CD4-positive, alpha-beta T cell treated with Interleukin-15 for 4 hours (primary cell): Measurements from ENCODE around the gene SPATA25.
"Not testable (repeated sequence)": the region's sequence is repeated elsewhere in the genome, so short reads cannot be mapped to it uniquely, and the experiment has no call there.

ENCODE experiments used
- DNase-seq: peaks from one replicate; pipeline ENCODE4 v3.0.0-alpha.2; 2020; ENCODE audit warnings: low spot score

The SPATA25 gene, protein sequence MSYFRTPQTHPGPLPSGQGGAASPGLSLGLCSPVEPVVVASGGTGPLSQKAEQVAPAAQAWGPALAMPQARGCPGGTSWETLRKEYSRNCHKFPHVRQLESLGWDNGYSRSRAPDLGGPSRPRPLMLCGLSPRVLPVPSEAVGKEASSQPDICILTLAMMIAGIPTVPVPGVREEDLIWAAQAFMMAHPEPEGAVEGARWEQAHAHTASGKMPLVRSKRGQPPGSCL

GRCh38 chr20:45887346-45887715 is at the start of gene SPATA25:
TSS of gene SPATA25 (minus strand) at chr20:45887622. CDS start at chr20:45887590, 32 bp downstream.
- DNase-seq: no peak

DNA sequence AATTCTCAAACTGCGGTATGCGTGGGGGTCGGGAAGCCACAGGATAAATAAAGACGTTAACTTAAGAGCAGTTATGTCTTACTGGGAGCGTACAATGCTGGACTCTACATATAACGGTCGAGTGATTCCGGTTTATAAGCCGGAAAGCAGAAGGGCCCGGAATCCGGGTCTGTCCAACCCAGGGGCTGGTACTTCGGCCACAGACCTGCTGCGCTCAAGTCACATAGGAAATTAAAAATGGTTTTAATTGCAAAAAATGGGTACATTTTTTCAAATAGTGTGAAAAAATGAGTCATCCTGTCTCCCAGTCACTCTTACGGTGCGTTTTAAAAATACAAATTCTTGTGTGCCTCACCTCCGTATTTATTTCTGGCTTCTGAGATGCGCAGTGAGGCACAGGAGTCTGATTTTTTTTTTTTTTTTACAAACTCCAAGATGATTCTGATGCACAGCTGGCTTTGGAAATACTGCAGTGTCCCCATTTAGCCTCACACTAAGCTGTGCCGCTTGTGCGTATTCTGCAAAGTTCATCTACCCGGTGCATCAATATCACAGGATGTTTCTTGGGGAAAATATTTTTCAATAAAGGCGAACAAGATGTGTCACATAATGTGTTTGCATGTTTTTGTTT is 48.1 kb upstream of the SPATA25 start:
- DNase-seq: peak; percentile 34

DNA sequence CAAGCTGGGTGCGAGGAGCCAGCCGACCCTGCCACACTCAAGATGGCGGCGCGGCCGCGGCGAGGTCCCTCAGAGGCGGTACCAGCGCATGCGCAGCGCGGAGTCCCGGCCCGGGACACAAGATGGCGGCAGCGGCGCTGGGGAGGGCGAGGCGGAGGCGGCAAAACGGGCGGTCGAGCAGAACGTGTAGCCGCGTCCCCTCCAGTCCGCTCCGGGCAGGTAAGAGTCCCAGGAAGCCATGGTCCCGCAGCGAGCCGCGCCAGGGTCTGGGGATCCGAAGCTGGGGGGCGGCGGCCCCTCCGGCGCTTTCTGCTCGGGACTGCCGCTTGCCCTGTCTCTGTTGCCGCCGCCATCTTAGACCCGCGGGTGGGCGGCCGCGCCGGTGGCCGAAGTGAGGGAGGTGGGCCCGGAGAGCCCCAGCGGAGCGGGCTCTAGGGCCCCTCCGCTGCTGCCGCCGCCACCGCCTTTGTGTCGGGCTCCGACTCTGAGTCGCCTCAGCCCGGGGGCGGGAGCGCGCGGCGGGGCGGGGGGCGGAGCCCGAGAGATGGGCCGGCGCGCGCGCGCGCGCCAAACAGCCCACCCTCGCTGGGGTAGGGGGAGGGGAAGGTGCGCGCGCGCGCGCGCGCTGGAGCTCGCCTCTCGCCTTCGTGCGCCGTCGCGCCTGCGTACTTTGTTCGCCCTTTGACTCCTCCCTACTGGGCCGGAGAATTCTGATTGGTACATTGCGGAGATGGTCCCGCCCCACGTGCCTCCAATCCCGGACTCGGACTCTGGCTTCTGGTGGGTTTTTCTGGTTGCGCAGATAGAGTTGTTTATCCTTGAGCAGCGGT is 47.4 kb upstream of the SPATA25 start, which contains the start of gene PCIF1:
Gene PCIF1, plus strand, starts transcription at position 98 of the 830 bp plus-strand sequence. CDS start 4,317 bp downstream, outside the sequence.
- DNase-seq: peak; percentile 98

DNA sequence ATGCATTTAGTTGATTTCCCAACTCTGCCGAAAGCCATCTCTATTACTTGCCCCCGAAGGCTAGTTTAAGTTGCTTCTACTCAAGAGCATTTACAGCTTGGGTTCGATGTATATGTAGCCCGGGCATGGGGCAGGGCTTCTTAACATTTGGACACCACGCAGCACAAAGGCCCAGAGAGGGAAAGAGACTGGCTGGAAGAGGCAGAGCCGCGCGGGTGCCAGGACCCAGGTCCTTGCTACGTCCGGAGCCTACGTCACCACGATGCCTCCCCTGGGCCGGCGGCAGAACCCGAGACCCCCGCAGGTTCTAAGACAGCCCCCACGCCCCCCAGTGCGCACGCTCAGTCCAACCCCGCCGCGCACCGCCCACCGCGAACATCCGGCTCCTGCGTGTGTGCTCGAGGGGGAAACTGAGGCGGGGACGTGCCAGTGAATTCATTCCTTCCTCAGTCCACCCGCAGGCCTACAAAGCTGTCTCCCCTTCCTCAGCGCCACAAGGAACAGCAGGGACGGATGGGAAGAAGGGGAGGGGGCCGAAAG is 46.7 kb upstream of the SPATA25 start:
- DNase-seq: peak; percentile 43

DNA sequence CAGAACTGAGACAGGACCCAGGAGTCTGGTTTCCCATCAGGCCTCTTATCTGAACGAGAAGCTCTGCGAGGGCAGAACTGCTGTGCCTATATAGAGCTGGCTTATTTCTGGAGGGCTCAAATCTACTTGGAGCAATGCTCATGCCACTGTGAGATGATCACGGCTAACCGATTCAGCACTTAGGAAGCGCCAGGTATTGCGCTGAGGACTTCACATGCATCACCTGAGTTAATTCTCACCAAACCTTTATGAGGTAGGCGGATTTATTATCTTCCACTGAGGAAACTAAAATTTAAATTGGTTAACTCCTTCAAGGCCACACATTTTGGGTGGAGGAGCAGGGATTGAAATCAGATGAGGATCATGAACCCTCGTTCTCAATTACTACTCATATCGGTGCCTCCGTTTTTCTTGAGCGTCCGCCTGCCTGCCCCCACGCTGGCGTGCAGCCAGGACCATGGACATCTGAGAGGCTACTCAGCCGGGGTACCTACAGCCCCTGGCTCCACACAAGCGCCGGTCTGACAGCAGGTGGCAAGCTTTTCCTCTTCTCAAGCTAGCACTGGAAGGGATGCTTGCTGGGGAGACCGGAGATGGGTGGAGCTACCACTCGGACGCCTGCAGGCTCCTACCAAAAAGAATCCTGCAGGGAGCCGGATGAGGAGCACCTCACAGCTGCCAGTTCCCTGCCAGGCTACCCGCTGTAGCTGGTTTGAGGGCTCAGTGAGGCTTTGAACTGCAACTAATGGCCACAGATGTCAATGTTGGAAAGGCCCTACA is 46.0 kb upstream of the SPATA25 start:
- DNase-seq: peak; percentile 58

DNA sequence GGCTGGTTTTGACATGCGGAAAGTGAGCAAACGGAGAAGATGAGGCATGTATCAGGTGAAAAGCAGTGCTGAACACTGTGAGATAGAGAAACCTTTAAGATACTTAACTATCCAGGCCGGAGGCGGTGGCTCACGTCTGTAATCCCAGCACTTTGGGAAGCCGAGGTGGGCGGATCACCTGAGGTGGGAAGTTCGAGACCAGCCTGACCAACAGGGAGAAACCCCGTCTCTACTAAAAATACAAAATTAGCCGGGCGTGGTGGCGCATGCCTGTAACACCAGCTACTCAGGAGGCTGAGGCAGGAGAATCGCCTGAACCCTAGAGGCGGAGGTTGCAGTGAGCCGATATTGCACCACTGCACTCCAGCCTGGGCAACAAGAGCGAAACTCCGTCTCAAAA is 44.3 kb upstream of the SPATA25 start:
- DNase-seq: not testable (repeated sequence)

- DNase-seq: no peak
Observed at GRCh38 chr20:45927071-45927878, 39.9 kb upstream of the SPATA25 start.

GRCh38 chr20:45926731-45927070 is 39.3 kb upstream of the SPATA25 start:
- no peak for DNase-seq

- DNase-seq: no peak
Observed at GRCh38 chr20:45925821-45926506, 38.5 kb upstream of the SPATA25 start.

DNA sequence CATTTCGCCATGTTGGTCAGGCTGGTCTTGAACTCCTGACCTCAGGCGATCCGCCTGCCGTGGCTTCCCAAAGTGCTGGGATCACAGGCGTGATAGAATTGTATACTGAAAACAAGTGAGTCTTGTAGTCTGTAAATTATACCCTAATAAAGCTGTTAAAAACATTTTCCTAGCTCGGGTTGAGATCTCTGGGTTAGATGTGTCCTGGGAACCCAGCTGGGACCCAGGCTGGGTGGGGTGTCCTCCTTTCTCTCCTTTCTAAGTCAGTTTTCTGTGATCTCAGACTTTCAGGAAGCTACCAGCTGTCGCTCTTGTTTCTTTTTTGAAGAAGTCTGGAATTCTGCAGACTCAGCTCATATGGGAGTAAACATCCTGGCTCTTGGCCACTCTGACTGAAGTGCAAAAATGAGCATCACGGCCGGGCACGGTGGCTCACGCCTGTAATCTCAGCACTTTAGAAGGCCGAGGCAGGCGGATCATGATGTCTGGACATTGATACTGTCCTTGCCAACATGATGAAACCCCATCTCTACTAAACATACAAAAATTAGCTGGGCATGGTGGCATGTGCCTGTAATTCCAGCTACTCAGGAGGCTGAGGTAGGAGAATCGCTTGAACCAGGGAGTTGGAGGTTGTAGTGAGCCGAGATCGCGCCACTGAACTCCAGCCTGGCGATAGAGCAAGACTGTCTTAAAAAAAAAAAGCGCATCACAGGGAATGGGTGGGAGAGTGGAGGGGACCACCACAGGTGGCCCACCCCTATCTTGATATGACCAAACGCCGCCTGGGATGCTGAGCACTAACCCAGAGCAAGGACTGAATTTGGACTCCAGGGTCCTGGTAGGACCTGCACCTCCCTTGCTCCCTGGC is 37.2 kb upstream of the SPATA25 start:
- no peak for DNase-seq

- DNase-seq: no peak
Observed at GRCh38 chr20:45921337-45922189, 34.1 kb upstream of the SPATA25 start.

- no peak for DNase-seq
Observed at GRCh38 chr20:45920462-45921336, 33.3 kb upstream of the SPATA25 start.

- no peak for DNase-seq
Observed at GRCh38 chr20:45919542-45920399, 32.3 kb upstream of the SPATA25 start.

DNA sequence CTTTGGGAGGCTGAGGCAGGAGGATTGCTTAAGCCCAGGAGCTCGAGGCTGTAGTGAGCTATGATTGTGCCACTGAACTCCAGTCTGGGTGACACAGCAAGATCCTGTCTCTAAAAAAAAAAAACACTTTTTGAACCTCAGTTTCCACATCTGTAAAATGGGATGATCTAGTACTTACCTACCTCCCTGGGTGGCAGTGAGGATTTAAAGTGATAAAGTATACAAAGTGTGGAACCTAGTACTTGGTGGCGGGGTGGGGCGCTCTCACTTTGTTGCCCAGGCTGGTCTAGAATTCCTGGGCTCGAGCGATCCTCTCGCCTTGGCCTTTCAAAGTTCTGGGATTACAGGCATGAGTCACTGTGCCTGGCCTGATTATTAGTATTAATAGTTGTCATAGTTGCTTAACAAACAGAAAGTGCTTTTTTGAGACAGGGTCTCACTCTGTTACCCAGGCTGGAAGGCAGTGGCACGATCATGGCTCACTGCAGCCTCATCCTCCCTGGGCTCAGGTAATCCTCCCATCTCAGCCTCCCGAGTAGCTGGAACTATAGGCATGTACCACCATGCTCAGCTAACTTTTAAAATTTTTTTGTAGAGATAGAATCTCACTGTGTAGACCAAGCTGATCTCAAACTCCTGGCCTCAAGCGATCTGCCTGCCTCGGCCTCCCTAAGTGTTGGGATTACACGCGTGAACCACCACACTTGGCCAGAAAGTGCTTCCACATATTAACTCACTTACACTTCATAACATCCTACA is 31.5 kb upstream of the SPATA25 start:
- DNase-seq: no peak

GRCh38 chr20:45918182-45918737 is 30.8 kb upstream of the SPATA25 start:
- no peak for DNase-seq

GRCh38 chr20:45917790-45918141 is 30.3 kb upstream of the SPATA25 start:
- DNase-seq: no peak
